Endodermal cell (in vitro differentiated cells): ENCODE data around the gene CASZ1. TPM values are rescaled to one million over a fixed set of nuclear protein-coding genes. Genes with fewer than 3 reads are reported as not detected.

ENCODE experiments used
- DNase-seq: peaks from one replicate; pipeline ENCODE4 v3.0.0-alpha.2; 2017
- H3K27ac ChIP-seq: 2 replicates; pipeline ENCODE4 v1.5.1; 2013; ENCODE audit warnings: mild to moderate bottlenecking, low read depth, low read length, moderate library complexity
- H3K27me3 ChIP-seq: 2 replicates; pipeline ENCODE4 v1.6.1; 2013; ENCODE audit warnings: mild to moderate bottlenecking, low read length, moderate library complexity; ENCODE audit not compliant: insufficient read depth, control insufficient read depth, poor library complexity, severe bottlenecking
- H3K36me3 ChIP-seq: 2 replicates; pipeline ENCODE4 v1.7.0; 2013; ENCODE audit warnings: mild to moderate bottlenecking, low read length, moderate library complexity; ENCODE audit not compliant: control insufficient read depth, insufficient read depth
- H3K4me1 ChIP-seq: one replicate; pipeline ENCODE4 v1.7.0; 2013; ENCODE audit warnings: low read length; ENCODE audit not compliant: control insufficient read depth, insufficient read depth
- H3K4me3 ChIP-seq: 2 replicates; pipeline ENCODE4 v1.5.1; 2013; ENCODE audit warnings: mild to moderate bottlenecking, low read length, moderate library complexity
- H3K9ac ChIP-seq: 2 replicates; pipeline ENCODE4 v1.6.1; 2013; ENCODE audit warnings: mild to moderate bottlenecking, low read length, moderate library complexity; ENCODE audit not compliant: poor library complexity, severe bottlenecking; ENCODE audit errors: extremely low read depth
- H3K9me3 ChIP-seq: 2 replicates; pipeline ENCODE4 v1.6.1; 2013; ENCODE audit warnings: mild to moderate bottlenecking, low read length, moderate library complexity; ENCODE audit not compliant: control insufficient read depth
- H3K27ac Mint-ChIP-seq: 2 replicates; pipeline ENCODE4 v1.8.0; 2020; ENCODE audit warnings: mixed read lengths
- H3K27me3 Mint-ChIP-seq: 2 replicates; pipeline ENCODE4 v1.8.0; 2021; ENCODE audit warnings: mild to moderate bottlenecking, mixed read lengths; ENCODE audit not compliant: insufficient read depth
- H3K36me3 Mint-ChIP-seq: 2 replicates; pipeline ENCODE4 v1.8.0; 2020; ENCODE audit warnings: low read depth, mixed read lengths
- H3K4me1 Mint-ChIP-seq: 2 replicates; pipeline ENCODE4 v1.8.0; 2020; ENCODE audit warnings: mixed read lengths
- H3K4me3 Mint-ChIP-seq: 2 replicates; pipeline ENCODE4 v1.8.0; 2020; ENCODE audit warnings: mild to moderate bottlenecking, moderate library complexity, mixed read lengths
- H3K9me3 Mint-ChIP-seq: 2 replicates; pipeline ENCODE4 v1.8.0; 2020; ENCODE audit warnings: mild to moderate bottlenecking, mixed read lengths
- CTCF ChIP-seq: fragments of 200-600 bp; sonication (generic); conservative IDR thresholded peaks from 2 replicates; pipeline ENCODE4 v1.5.0; 2021; ENCODE audit warnings: antibody characterized with exemption, mild to moderate bottlenecking
- WGBS, 2 experiments: methylation state at CpG; one replicate each; pipeline versions ENCODE4 v1.1.5 to v1.1.7; 2013; ENCODE audit warnings: missing lambda C conversion rate in 2 of 2, mixed read lengths in 1 of 2; ENCODE audit not compliant: insufficient coverage in 1 of 2, insufficient read length in 1 of 2; 5-methylcytosine and 5-hydroxymethylcytosine counted together
- total RNA-seq, 2 donors: library from RNA; stranded (reverse); fragmentation: NEBNext Ultra II Directional in 1 of 2; extraction: Animal tissue kit (Norgen Biotek cat#: 25700) in 1 of 2; gene quantifications; 2 replicates in 1 of 2; 3 replicates in 1 of 2; pipeline ENCODE4 v1.2.1, GENCODE V29; 2021

CASZ1 gene
- total RNA-seq, 2 donors from 2014 or later: 3.5 to 5.9 TPM

- DNase-seq: peak; percentile 77
- Histone ChIP-seq H3K9me3 (no peaks in the 10 kb centered on the region), H3K4me3 (peak overlapping the region; percentile 81), H3K27ac (no peak overlapping the region), H3K4me1 (peaks cover under 1% of the 10 kb centered on the region), H3K36me3 (no peaks in the 10 kb centered on the region), H3K27me3 (peaks cover 77% of the 10 kb centered on the region), H3K9ac (no peak overlapping the region)
- no peak overlapping the region for H3K27ac Mint-ChIP-seq
- H3K36me3 Mint-ChIP-seq: no peaks in the 10 kb centered on the region
- no peaks in the 10 kb centered on the region for H3K9me3 Mint-ChIP-seq
- no peak for TF ChIP-seq CTCF
- WGBS, 2 experiments: 1% methylated on average over 20 to 58 of the region's 58 CpGs
- peaks cover 56% of the 10 kb centered on the region for H3K27me3 Mint-ChIP-seq
- peaks cover 12% of the 10 kb centered on the region for H3K4me1 Mint-ChIP-seq
- H3K4me3 Mint-ChIP-seq: peak overlapping the region; percentile 63
These were observed 1.6 kb downstream of the CASZ1 start for GRCh38 chr1:10794724-10795275.

- H3K4me1 Mint-ChIP-seq: peaks cover 8% of the 10 kb centered on the region
- no peaks in the 10 kb centered on the region for H3K9me3 ChIP-seq
- DNase-seq: no peak
- H3K9me3 Mint-ChIP-seq: no peaks in the 10 kb centered on the region
- no peaks in the 10 kb centered on the region for H3K4me1 ChIP-seq
- H3K27me3 ChIP-seq: peaks cover 81% of the 10 kb centered on the region
- peak overlapping the region; percentile 81 for H3K4me3 ChIP-seq
- peaks cover 48% of the 10 kb centered on the region for H3K27me3 Mint-ChIP-seq
- peak overlapping the region; percentile 38 for H3K9ac ChIP-seq
- peak overlapping the region; percentile 63 for H3K4me3 Mint-ChIP-seq
- H3K36me3 ChIP-seq: no peaks in the 10 kb centered on the region
- 2 to 5% methylated on average over 6 to 9 of the region's 9 CpGs for WGBS, 2 experiments
- peak overlapping the region; percentile 41 for H3K27ac ChIP-seq
- no peak overlapping the region for H3K27ac Mint-ChIP-seq
- no peaks in the 10 kb centered on the region for H3K36me3 Mint-ChIP-seq
- TF ChIP-seq CTCF: no peak
These were observed 3.3 kb downstream of the CASZ1 start for GRCh38 chr1:10793129-10793651.

GRCh38 chr1:10791105-10791951, 5.1 kb downstream of the CASZ1 start:
- H3K4me3 Mint-ChIP-seq: no peak overlapping the region
- no peak for DNase-seq
- H3K9me3 ChIP-seq: no peaks in the 10 kb centered on the region
- no peak overlapping the region for H3K27ac Mint-ChIP-seq
- no peak for TF ChIP-seq CTCF
- H3K27me3 Mint-ChIP-seq: peaks cover 53% of the 10 kb centered on the region
- H3K27me3 ChIP-seq: peaks cover 72% of the 10 kb centered on the region
- peaks cover 8% of the 10 kb centered on the region for H3K4me1 Mint-ChIP-seq
- WGBS, 2 experiments: 14 to 52% methylated on average over 2 to 7 of the region's 8 CpGs
- H3K36me3 Mint-ChIP-seq: no peaks in the 10 kb centered on the region
- no peaks in the 10 kb centered on the region for H3K36me3 ChIP-seq
- no peaks in the 10 kb centered on the region for H3K9me3 Mint-ChIP-seq
- H3K27ac ChIP-seq: peak overlapping the region; percentile 12
- H3K4me1 ChIP-seq: no peaks in the 10 kb centered on the region
- no peak overlapping the region for H3K4me3 ChIP-seq
- H3K9ac ChIP-seq: no peak overlapping the region
